ENCODE results near the gene HSD3B2.
A peak's percentile ranks its signal among the peaks of the same experiment; 100 is the strongest.

Gene HSD3B2

GRCh38 chr1:119380983-119381662, 33.8 kb upstream of the HSD3B2 start:
- TF ChIP-seq GATA1 (IDR thresholded peaks at IDR 0.05; ENCODE audit: low read depth, low read length) (no peak), POLR2A (IDR thresholded peaks at IDR 0.05; ENCODE audit: low read length) (no peak)
- no peak for DNase-seq

- DNase-seq = no peak
- no peak for TF ChIP-seq GATA1 (IDR thresholded peaks at IDR 0.05; ENCODE audit: low read depth, low read length)
- no peak for TF ChIP-seq POLR2A (IDR thresholded peaks at IDR 0.05; ENCODE audit: low read length)
Observed at GRCh38 chr1:119384591-119384990, 30.4 kb upstream of the HSD3B2 start.

- no peak for DNase-seq
- TF ChIP-seq GATA1 (IDR thresholded peaks at IDR 0.05; ENCODE audit: low read depth, low read length) (no peak), POLR2A (IDR thresholded peaks at IDR 0.05; ENCODE audit: low read length) (no peak)
Observed at GRCh38 chr1:119385650-119386049, 29.3 kb upstream of the HSD3B2 start.

GRCh38 chr1:119387858-119388257, 27.1 kb upstream of the HSD3B2 start:
- DNase-seq = no peak
- TF ChIP-seq POLR2A (IDR thresholded peaks at IDR 0.05; ENCODE audit: low read length) (no peak), GATA1 (IDR thresholded peaks at IDR 0.05; ENCODE audit: low read depth, low read length) (no peak)

GRCh38 chr1:119388450-119388849, 26.5 kb upstream of the HSD3B2 start:
- no peak for DNase-seq
- TF ChIP-seq GATA1 (IDR thresholded peaks at IDR 0.05; ENCODE audit: low read depth, low read length) (no peak), POLR2A (IDR thresholded peaks at IDR 0.05; ENCODE audit: low read length) (no peak)

- DNase-seq = no peak
- TF ChIP-seq POLR2A (IDR thresholded peaks at IDR 0.05; ENCODE audit: low read length) (no peak), GATA1 (IDR thresholded peaks at IDR 0.05; ENCODE audit: low read depth, low read length) (no peak)
Observed at GRCh38 chr1:119390526-119390925, 24.4 kb upstream of the HSD3B2 start.

GRCh38 chr1:119391749-119392148, 23.2 kb upstream of the HSD3B2 start:
- TF ChIP-seq GATA1 (IDR thresholded peaks at IDR 0.05; ENCODE audit: low read depth, low read length) (no peak), POLR2A (IDR thresholded peaks at IDR 0.05; ENCODE audit: low read length) (no peak)
- no peak for DNase-seq

- TF ChIP-seq POLR2A (IDR thresholded peaks at IDR 0.05; ENCODE audit: low read length) (no peak), GATA1 (IDR thresholded peaks at IDR 0.05; ENCODE audit: low read depth, low read length) (no peak)
- no peak for DNase-seq
Observed at GRCh38 chr1:119394085-119394484, 20.9 kb upstream of the HSD3B2 start.

GRCh38 chr1:119396982-119397381, 18.0 kb upstream of the HSD3B2 start:
- no peak for TF ChIP-seq GATA1 (IDR thresholded peaks at IDR 0.05; ENCODE audit: low read depth, low read length)
- TF ChIP-seq POLR2A (IDR thresholded peaks at IDR 0.05; ENCODE audit: low read length) = no peak
- peak in 1 of 2 experiments; percentile 5 for DNase-seq

- no peak for TF ChIP-seq POLR2A (IDR thresholded peaks at IDR 0.05; ENCODE audit: low read length)
- no peak for TF ChIP-seq GATA1 (IDR thresholded peaks at IDR 0.05; ENCODE audit: low read depth, low read length)
- no peak for DNase-seq
Observed at GRCh38 chr1:119397986-119398385, 17.0 kb upstream of the HSD3B2 start.

- no peak for TF ChIP-seq POLR2A (IDR thresholded peaks at IDR 0.05; ENCODE audit: low read length)
- TF ChIP-seq GATA1 (IDR thresholded peaks at IDR 0.05; ENCODE audit: low read depth, low read length) = no peak
Observed at GRCh38 chr1:119404736-119405135, 10.2 kb upstream of the HSD3B2 start.

GRCh38 chr1:119409731-119410130, 5.2 kb upstream of the HSD3B2 start:
- no peak for TF ChIP-seq GATA1 (IDR thresholded peaks at IDR 0.05; ENCODE audit: low read depth, low read length)
- no peak for TF ChIP-seq POLR2A (IDR thresholded peaks at IDR 0.05; ENCODE audit: low read length)
- DNase-seq = no peak

More at GRCh38 chr1:119404736-119405135, 10.2 kb upstream of the HSD3B2 start:
- no peak for DNase-seq

GRCh38 chr1:119410961-119411360, 4.0 kb upstream of the HSD3B2 start:
- no peak for DNase-seq
- no peak for TF ChIP-seq POLR2A (IDR thresholded peaks at IDR 0.05; ENCODE audit: low read length)
- no peak for TF ChIP-seq GATA1 (IDR thresholded peaks at IDR 0.05; ENCODE audit: low read depth, low read length)

- no peak for DNase-seq
- no peak for TF ChIP-seq GATA1 (IDR thresholded peaks at IDR 0.05; ENCODE audit: low read depth, low read length)
- TF ChIP-seq POLR2A (IDR thresholded peaks at IDR 0.05; ENCODE audit: low read length) = no peak
Observed at GRCh38 chr1:119416006-119416640, 1.2 kb downstream of the HSD3B2 start.

- DNase-seq = no peak
- no peak for TF ChIP-seq GATA1 (IDR thresholded peaks at IDR 0.05; ENCODE audit: low read depth, low read length)
- TF ChIP-seq POLR2A (IDR thresholded peaks at IDR 0.05; ENCODE audit: low read length) = no peak
Observed at GRCh38 chr1:119419109-119419508, 4.2 kb downstream of the HSD3B2 start.
